Neural cell (in vitro differentiated cells): ENCODE results near the gene KRTAP2-1. TPM values are rescaled to one million over a fixed set of nuclear protein-coding genes. Genes with fewer than 3 reads are reported as not detected.
"Not testable (repeated sequence)": the region's sequence is repeated elsewhere in the genome, so short reads cannot be mapped to it uniquely, and the experiment has no call there.

Experiments used
- H2AFZ ChIP-seq: fragments of 200-600, 300-800 bp; sonication (generic), shearing (Covaris generic); 2 replicates; pipeline ENCODE4 v1.6.0; 2014; ENCODE audit warnings: low read depth, mild to moderate bottlenecking, antibody characterized with exemption, low read length, moderate library complexity
- H3F3A ChIP-seq: fragments of 200-600 bp; shearing (Covaris generic); 2 replicates; pipeline ENCODE4 v1.6.1; 2016; ENCODE audit warnings: mild to moderate bottlenecking, moderate library complexity, mixed read lengths, antibody characterized with exemption, low read length; ENCODE audit not compliant: insufficient read depth, poor library complexity, severe bottlenecking
- H3K27ac ChIP-seq: fragments of 200-600, 300-800 bp; sonication (generic), shearing (Covaris generic); 2 replicates; pipeline ENCODE4 v1.5.1; 2014; ENCODE audit warnings: mild to moderate bottlenecking, low read length, moderate library complexity
- H3K27me3 ChIP-seq: fragments of 300-800, 200-600 bp; sonication (generic), shearing (Covaris generic); 2 replicates; pipeline ENCODE4 v1.6.0; 2014; ENCODE audit warnings: mild to moderate bottlenecking, low read depth, low read length, moderate library complexity; ENCODE audit not compliant: insufficient read depth
- H3K36me3 ChIP-seq: fragments of 300-800, 200-600 bp; sonication (generic), shearing (Covaris generic); 2 replicates; pipeline ENCODE4 v1.5.1; 2014; ENCODE audit warnings: mild to moderate bottlenecking, antibody characterized with exemption, low read length, moderate library complexity; ENCODE audit not compliant: insufficient read depth
- H3K4me2 ChIP-seq: fragments of 300-800, 200-600 bp; sonication (generic), shearing (Covaris generic); 2 replicates; pipeline ENCODE4 v1.6.0; 2014; ENCODE audit warnings: mild to moderate bottlenecking, low read length
- H3K4me3 ChIP-seq: fragments of 300-800, 200-600 bp; sonication (generic), shearing (Covaris generic); 2 replicates; pipeline ENCODE4 v1.5.1; 2014; ENCODE audit warnings: mild to moderate bottlenecking, low read length, moderate library complexity
- H3K79me2 ChIP-seq: fragments of 200-600 bp; shearing (Covaris generic); replicated peaks from 2 replicates; pipeline ENCODE4 v1.6.0; 2014; ENCODE audit warnings: mild to moderate bottlenecking, low read length, moderate library complexity; ENCODE audit not compliant: insufficient read depth
- H3K9ac ChIP-seq: fragments of 300-800, 200-600 bp; sonication (generic), shearing (Covaris generic); 2 replicates; pipeline ENCODE4 v1.6.1; 2016; ENCODE audit warnings: mild to moderate bottlenecking, low read length, mixed read lengths
- H3K9me2 ChIP-seq: fragments of 200-600 bp; shearing (Covaris generic); 2 replicates; pipeline ENCODE4 v1.6.1; 2016; ENCODE audit warnings: mild to moderate bottlenecking, low read length, mixed read lengths; ENCODE audit not compliant: insufficient read depth
- H3K9me3 ChIP-seq: fragments of 200-600, 300-800 bp; sonication (generic), shearing (Covaris generic); 2 replicates; pipeline ENCODE4 v1.6.1; 2016; ENCODE audit warnings: mild to moderate bottlenecking, mixed run types, low read length, moderate library complexity, mixed read lengths
- H4K20me1 ChIP-seq: fragments of 200-600 bp; shearing (Covaris generic); 2 replicates; pipeline ENCODE4 v1.6.1; 2016; ENCODE audit warnings: mild to moderate bottlenecking, mixed run types; ENCODE audit not compliant: insufficient read depth
- EP300 ChIP-seq: fragments of 450-650 bp; conservative IDR thresholded peaks from 2 replicates; pipeline ENCODE4 v1.6.1; 2014; ENCODE audit warnings: antibody characterized with exemption, mild to moderate bottlenecking, moderate library complexity; ENCODE audit not compliant: poor library complexity, severe bottlenecking
- MXI1 ChIP-seq: fragments of 450-650 bp; conservative IDR thresholded peaks from 2 replicates; pipeline ENCODE4 v1.6.1; 2014; ENCODE audit warnings: antibody characterized with exemption, mild to moderate bottlenecking; ENCODE audit not compliant: poor library complexity, severe bottlenecking
- RAD21 ChIP-seq: fragments of 450-650 bp; conservative IDR thresholded peaks from 2 replicates; pipeline ENCODE4 v1.6.1; 2014; ENCODE audit warnings: antibody characterized with exemption, mild to moderate bottlenecking, moderate library complexity
- SMC3 ChIP-seq: fragments of 450-650 bp; conservative IDR thresholded peaks from 2 replicates; pipeline ENCODE4 v1.6.1; 2014; ENCODE audit warnings: antibody characterized with exemption, mild to moderate bottlenecking, moderate library complexity; ENCODE audit not compliant: poor library complexity
- TAF1 ChIP-seq: IDR thresholded peaks from 2 replicates; pipeline ENCODE4 v1.6.1; 2012; ENCODE audit warnings: low read depth
- polyA plus RNA-seq: library from polyadenylated mRNA; depleted of rRNA; stranded (reverse); fragments of >200 nt; gene quantifications from 2 replicates; pipeline ENCODE4 v1.2.3, GENCODE V29; 2014
- TF ChIP-seq, protein P1 (sequence below): fragments of 450-650 bp; IDR thresholded peaks from 2 replicates; pipeline ENCODE4 v1.5.1; 2014; ENCODE audit warnings: antibody characterized with exemption, mild to moderate bottlenecking, moderate library complexity; ENCODE audit not compliant: poor library complexity, severe bottlenecking
- TF ChIP-seq, protein P2 (sequence below): IDR thresholded peaks from 2 replicates; pipeline ENCODE4 v1.6.1; 2012; ENCODE audit warnings: borderline replicate concordance

Gene KRTAP2-1
- polyA plus RNA-seq, 1 donor from 2014 or later: not detected

DNA sequence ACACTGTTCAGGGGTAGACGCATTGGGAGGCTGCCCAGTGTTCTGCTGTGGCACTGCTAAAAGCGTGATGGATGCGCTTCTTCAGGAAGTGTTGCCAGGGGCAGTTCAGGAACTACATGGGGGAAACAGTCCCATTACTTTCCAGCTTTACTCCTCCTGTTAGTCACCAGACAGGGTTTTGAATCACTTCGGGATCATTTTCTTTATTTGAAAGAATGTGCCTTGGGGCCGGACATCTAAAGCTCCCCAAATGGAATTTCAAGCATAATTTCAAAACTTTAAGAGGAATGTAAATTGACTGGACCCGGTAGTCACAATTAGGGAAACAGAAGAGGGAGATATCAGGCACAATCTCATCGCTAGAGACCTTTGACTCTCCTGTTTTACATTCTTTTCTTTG lies 1.3 kb upstream of the KRTAP2-1 start (continued):
- TF ChIP-seq, protein P1, sequence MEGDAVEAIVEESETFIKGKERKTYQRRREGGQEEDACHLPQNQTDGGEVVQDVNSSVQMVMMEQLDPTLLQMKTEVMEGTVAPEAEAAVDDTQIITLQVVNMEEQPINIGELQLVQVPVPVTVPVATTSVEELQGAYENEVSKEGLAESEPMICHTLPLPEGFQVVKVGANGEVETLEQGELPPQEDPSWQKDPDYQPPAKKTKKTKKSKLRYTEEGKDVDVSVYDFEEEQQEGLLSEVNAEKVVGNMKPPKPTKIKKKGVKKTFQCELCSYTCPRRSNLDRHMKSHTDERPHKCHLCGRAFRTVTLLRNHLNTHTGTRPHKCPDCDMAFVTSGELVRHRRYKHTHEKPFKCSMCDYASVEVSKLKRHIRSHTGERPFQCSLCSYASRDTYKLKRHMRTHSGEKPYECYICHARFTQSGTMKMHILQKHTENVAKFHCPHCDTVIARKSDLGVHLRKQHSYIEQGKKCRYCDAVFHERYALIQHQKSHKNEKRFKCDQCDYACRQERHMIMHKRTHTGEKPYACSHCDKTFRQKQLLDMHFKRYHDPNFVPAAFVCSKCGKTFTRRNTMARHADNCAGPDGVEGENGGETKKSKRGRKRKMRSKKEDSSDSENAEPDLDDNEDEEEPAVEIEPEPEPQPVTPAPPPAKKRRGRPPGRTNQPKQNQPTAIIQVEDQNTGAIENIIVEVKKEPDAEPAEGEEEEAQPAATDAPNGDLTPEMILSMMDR: no peak

DNA sequence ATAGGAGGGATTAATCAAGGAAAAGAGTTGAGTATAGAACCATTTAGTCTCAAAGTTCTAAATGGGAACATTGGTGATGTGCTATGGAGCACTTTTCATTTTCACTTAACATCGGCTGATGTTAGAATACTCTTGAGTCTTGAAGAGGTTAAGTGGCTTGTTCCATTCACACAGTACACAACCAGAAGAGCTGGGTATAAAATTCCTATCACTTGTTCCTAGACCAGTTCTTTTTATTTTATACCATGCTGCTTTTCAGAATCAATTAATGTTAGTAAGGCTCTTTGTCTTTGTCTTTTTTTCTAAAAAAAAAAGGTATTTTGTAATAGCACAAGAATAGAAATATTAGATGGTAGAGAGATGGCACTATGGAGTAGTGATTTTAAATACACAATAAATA lies 4.2 kb downstream of the KRTAP2-1 start:
- Histone ChIP-seq H3K4me2 (no peak overlapping the region), H3K36me3 (no peaks in the 10 kb centered on the region), H3K79me2 (no peaks in the 10 kb centered on the region), H2AFZ (no peak overlapping the region), H3K9me2 (no peaks in the 10 kb centered on the region), H3K27me3 (no peaks in the 10 kb centered on the region), H3K27ac (no peak overlapping the region), H3K9ac (no peak overlapping the region), H3F3A (no peaks in the 10 kb centered on the region), H3K4me3 (no peak overlapping the region), H4K20me1 (no peaks in the 10 kb centered on the region), H3K9me3 (no peaks in the 10 kb centered on the region)
- TF ChIP-seq RAD21: no peak
- TF ChIP-seq, protein P1: no peak
- TF ChIP-seq, protein P2, sequence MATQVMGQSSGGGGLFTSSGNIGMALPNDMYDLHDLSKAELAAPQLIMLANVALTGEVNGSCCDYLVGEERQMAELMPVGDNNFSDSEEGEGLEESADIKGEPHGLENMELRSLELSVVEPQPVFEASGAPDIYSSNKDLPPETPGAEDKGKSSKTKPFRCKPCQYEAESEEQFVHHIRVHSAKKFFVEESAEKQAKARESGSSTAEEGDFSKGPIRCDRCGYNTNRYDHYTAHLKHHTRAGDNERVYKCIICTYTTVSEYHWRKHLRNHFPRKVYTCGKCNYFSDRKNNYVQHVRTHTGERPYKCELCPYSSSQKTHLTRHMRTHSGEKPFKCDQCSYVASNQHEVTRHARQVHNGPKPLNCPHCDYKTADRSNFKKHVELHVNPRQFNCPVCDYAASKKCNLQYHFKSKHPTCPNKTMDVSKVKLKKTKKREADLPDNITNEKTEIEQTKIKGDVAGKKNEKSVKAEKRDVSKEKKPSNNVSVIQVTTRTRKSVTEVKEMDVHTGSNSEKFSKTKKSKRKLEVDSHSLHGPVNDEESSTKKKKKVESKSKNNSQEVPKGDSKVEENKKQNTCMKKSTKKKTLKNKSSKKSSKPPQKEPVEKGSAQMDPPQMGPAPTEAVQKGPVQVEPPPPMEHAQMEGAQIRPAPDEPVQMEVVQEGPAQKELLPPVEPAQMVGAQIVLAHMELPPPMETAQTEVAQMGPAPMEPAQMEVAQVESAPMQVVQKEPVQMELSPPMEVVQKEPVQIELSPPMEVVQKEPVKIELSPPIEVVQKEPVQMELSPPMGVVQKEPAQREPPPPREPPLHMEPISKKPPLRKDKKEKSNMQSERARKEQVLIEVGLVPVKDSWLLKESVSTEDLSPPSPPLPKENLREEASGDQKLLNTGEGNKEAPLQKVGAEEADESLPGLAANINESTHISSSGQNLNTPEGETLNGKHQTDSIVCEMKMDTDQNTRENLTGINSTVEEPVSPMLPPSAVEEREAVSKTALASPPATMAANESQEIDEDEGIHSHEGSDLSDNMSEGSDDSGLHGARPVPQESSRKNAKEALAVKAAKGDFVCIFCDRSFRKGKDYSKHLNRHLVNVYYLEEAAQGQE: no peak
- TF ChIP-seq TAF1: no peak
- TF ChIP-seq EP300: no peak
- no peak for TF ChIP-seq MXI1
- no peak for TF ChIP-seq SMC3

DNA sequence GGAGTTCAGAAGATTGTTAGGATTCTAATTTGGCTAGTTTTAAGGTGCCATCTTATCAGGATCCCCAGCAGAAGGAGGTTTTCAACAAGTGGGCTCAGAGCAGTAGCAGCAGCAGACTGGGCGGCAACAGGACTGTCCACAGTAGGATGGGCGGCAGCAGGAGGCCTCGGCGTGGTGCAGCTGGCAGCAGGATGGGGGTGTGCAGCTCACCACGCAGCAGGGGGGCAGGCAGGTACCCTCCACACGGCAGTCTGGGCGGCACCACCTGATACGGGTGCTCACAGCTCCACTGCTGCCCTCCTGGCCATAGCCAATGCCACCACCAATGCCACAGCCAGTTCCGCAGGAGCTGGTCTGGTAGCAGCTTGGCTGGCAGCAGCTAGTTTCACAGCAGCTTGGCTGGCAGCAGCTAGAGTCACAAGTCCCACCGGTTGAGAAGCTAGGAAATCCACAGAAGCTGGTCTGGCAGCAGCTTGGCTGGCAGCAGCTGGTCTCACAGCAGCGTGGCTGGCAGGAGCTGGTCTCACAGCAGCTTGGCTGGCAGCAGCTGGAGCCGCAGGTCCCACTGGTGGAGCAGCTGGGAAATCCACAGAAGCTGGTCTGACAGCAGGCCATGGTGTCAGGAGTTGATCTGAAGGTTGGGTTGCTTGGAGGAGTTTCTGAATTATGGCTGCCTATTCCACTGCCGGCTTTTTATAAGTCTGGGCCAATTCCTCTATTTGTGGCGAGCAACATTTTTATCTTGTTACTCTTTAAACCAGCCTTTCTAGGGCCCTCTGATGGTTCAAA lies 6.1 kb downstream of the KRTAP2-1 start, which contains the start of gene KRTAP1-1:
KRTAP1-1 (minus strand) TSS at position 668 of the 789 bp plus-strand sequence; CDS start at position 615, 53 bp downstream.
- not testable (repeated sequence) for H3K9me2 ChIP-seq, H3K27me3 ChIP-seq, H3K27ac ChIP-seq, H2AFZ ChIP-seq, H3K36me3 ChIP-seq, H3K9me3 ChIP-seq, H3K9ac ChIP-seq, H3K79me2 ChIP-seq, H3F3A ChIP-seq, H4K20me1 ChIP-seq, H3K4me2 ChIP-seq, H3K4me3 ChIP-seq
